Aorta (tissue), 5 donors: ENCODE results near the gene PAK6. TPM values are rescaled to one million over a fixed set of nuclear protein-coding genes. Genes with fewer than 3 reads are reported as not detected.
A peak's percentile ranks its signal among the peaks of the same experiment; 100 is the strongest.

Experiments used
- ATAC-seq: fragments of 200-7000 bp; cut with Tn5 transposase; one replicate; pipeline ENCODE4 v1.9.1; 2022; ENCODE audit warnings: moderate library complexity; ENCODE audit not compliant: low FRiP score
- DNase-seq, 2 donors: peaks; one replicate each; pipeline ENCODE4 v3.0.0-alpha.2; 2020
- H3K27ac ChIP-seq, 2 donors: one replicate each; pipeline ENCODE4 v1.5.1; 2013; ENCODE audit warnings: low read length in 2 of 2, mild to moderate bottlenecking in 2 of 2, moderate library complexity in 2 of 2, control low read depth in 1 of 2, inconsistent platforms in 1 of 2, low read depth in 1 of 2
- H3K27me3 ChIP-seq, 2 donors: one replicate each; pipeline ENCODE4 v1.6.1; 2013; ENCODE audit warnings: control low read depth in 1 of 2, low read length in 1 of 2, mild to moderate bottlenecking in 1 of 2, moderate library complexity in 1 of 2; ENCODE audit not compliant: insufficient read depth in 2 of 2, control insufficient read depth in 1 of 2
- H3K36me3 ChIP-seq, 2 donors: one replicate each; pipeline ENCODE4 v1.6.1; 2013; ENCODE audit warnings: control low read depth in 1 of 2, low read length in 1 of 2, mild to moderate bottlenecking in 1 of 2; ENCODE audit not compliant: insufficient read depth in 2 of 2, control insufficient read depth in 1 of 2
- H3K4me1 ChIP-seq, 2 donors: one replicate each; pipeline ENCODE4 v1.6.1; 2013; ENCODE audit warnings: low read length in 2 of 2, control low read depth in 1 of 2, mild to moderate bottlenecking in 1 of 2, moderate library complexity in 1 of 2; ENCODE audit not compliant: insufficient read depth in 2 of 2, control insufficient read depth in 1 of 2
- H3K4me3 ChIP-seq, 2 donors: one replicate each; pipeline ENCODE4 v1.5.1; 2013; ENCODE audit warnings: low read length in 2 of 2, control low read depth in 1 of 2, mild to moderate bottlenecking in 1 of 2
- H3K9me3 ChIP-seq: one replicate; pipeline ENCODE4 v1.6.1; 2013; ENCODE audit warnings: mild to moderate bottlenecking, low read length; ENCODE audit not compliant: control insufficient read depth
- WGBS, 2 donors: extraction: QIAGEN DNeasy Blood & Tissue Kit; methylation state at CpG; one replicate each; pipeline ENCODE4 v1.1.7; 2013; 5-methylcytosine and 5-hydroxymethylcytosine counted together
- intact Hi-C, 2 donors: fragments of 100-400 bp; cut with DNase I; formaldehyde crosslinking; loops; one replicate each; pipeline versions ENCODE4 v1.14.2 to v1.15.0; 2022
- polyA plus RNA-seq, 2 donors: library from polyadenylated mRNA; stranded (reverse); fragments of 200-250 nt; gene quantifications; one replicate each; pipeline ENCODE4 v1.2.3, GENCODE V29; 2013
- total RNA-seq, 2 donors: library from RNA; stranded (reverse); fragmentation: NEBNext Ultra II Directional; extraction: Animal tissue kit (Norgen Biotek cat#: 25700); gene quantifications; one replicate each; pipeline ENCODE4 v1.2.1, GENCODE V29; 2021
- donor health status: healthy with polysubstance abuse.
- donor health status: Bipolar disorder and iron deficiency.
- donor health status: DM: no; HTN: no; CAD: no.
- donor health status: DM: no; HTN: no; CAD: no.
- donor health status: DM: yes; HTN: yes; CAD: no.

The PAK6 gene
- total and polyA plus RNA-seq, 4 donors, result 0.81 to 0.91 TPM; not detected in 2

- Histone ChIP-seq H3K27ac (no peak overlapping the region), H3K27me3 (no peaks in the 10 kb centered on the region), H3K4me3 (no peak overlapping the region), H3K4me1 (no peaks in the 10 kb centered on the region), H3K36me3 (no peaks in the 10 kb centered on the region), H3K9me3 (no peaks in the 10 kb centered on the region)
- ATAC-seq (no peak), DNase-seq (no peak)
- 84 to 88% methylated on average over 4 of the region's 4 CpGs for WGBS, 2 donors
- intact Hi-C loops, result no loop called here
Observed at GRCh38 chr15:40269604-40270003, 30.7 kb downstream of the PAK6 start.

GRCh38 chr15:40270246-40270995 is 31.6 kb downstream of the PAK6 start:
- Histone ChIP-seq H3K27ac (no peak overlapping the region), H3K4me3 (no peak overlapping the region), H3K9me3 (no peaks in the 10 kb centered on the region), H3K27me3 (no peaks in the 10 kb centered on the region), H3K36me3 (no peaks in the 10 kb centered on the region), H3K4me1 (no peaks in the 10 kb centered on the region)
- WGBS, 2 donors, result 82 to 85% methylated on average over 11 of the region's 11 CpGs
- intact Hi-C loops, result no loop called here
- ATAC-seq (no peak), DNase-seq (no peak)

DNA sequence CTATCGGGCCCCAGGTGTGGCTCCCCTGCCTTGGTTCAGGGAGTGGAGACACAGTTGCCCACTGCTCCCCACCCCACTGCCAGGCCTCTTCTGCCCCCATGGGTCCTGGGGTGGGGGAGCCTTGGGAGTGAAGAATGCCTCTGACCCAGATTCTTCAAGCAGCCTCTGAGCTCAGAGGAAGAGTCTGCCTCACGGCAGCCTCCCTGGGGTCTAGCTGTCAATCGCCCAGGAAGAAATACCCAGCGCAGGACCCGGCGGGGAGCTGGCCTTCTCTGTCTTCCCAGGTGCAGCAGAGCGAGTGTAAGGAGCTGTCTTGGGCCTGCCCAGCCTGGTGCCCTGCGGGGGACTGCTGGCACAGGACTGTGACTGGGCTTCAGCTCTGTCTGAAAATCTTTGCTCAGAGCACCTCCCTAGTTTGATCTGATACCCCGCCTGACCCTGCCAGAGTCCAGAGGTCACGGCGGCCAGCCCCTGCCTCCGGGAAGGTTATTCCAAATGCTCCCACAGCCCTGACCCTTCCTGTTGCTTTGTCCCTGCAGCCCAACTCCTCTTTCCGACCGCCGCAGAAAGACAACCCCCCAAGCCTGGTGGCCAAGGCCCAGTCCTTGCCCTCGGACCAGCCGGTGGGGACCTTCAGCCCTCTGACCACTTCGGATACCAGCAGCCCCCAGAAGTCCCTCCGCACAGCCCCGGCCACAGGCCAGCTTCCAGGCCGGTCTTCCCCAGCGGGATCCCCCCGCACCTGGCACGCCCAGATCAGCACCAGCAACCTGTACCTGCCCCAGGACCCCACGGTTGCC is 33.0 kb downstream of the PAK6 start:
- H3K4me1 ChIP-seq, result no peaks in the 10 kb centered on the region
- H3K4me3 ChIP-seq, result no peak overlapping the region
- DNase-seq (no peak), ATAC-seq (no peak)
- H3K36me3 ChIP-seq, result no peaks in the 10 kb centered on the region
- intact Hi-C loops, result no loop called here
- no peaks in the 10 kb centered on the region for H3K9me3 ChIP-seq
- no peaks in the 10 kb centered on the region for H3K27me3 ChIP-seq
- no peak overlapping the region for H3K27ac ChIP-seq
- WGBS, 2 donors, result 90 to 92% methylated on average over 25 of the region's 25 CpGs

- ATAC-seq, result no peak
- no peaks in the 10 kb centered on the region for H3K9me3 ChIP-seq
- H3K27me3 ChIP-seq, result no peaks in the 10 kb centered on the region
- no peak for DNase-seq
- intact Hi-C loops, result no loop called here
- H3K36me3 ChIP-seq, result no peaks in the 10 kb centered on the region
- H3K27ac ChIP-seq, result no peak overlapping the region
- H3K4me1 ChIP-seq, result no peaks in the 10 kb centered on the region
- no peak overlapping the region for H3K4me3 ChIP-seq
- WGBS, 2 donors, result 78 to 79% methylated on average over 19 to 20 of the region's 20 CpGs
Observed at GRCh38 chr15:40272485-40273056, 33.7 kb downstream of the PAK6 start.

DNA sequence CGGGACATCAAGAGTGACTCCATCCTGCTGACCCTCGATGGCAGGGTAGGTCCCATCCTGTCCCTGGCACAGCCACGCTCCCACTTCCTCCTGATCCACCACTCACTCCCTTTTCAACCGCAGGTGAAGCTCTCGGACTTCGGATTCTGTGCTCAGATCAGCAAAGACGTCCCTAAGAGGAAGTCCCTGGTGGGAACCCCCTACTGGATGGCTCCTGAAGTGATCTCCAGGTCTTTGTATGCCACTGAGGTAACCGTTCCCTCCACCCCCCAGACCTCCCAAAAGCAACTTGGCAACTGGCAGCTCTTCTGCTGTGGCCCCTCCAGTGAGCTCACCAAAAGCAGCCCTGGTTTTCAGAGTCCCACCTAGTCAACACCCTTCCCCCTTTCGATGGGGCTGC is 34.6 kb downstream of the PAK6 start:
- Histone ChIP-seq H3K36me3 (no peaks in the 10 kb centered on the region), H3K4me1 (no peaks in the 10 kb centered on the region), H3K27me3 (no peaks in the 10 kb centered on the region), H3K4me3 (no peak overlapping the region), H3K27ac (no peak overlapping the region), H3K9me3 (no peaks in the 10 kb centered on the region)
- 88 to 90% methylated on average over 9 of the region's 9 CpGs for WGBS, 2 donors
- ATAC-seq (no peak), DNase-seq (no peak)
- intact Hi-C loops, result no loop called here

- Histone ChIP-seq H3K4me3 (no peak overlapping the region), H3K4me1 (no peaks in the 10 kb centered on the region), H3K9me3 (no peaks in the 10 kb centered on the region), H3K27ac (no peak overlapping the region), H3K36me3 (no peaks in the 10 kb centered on the region), H3K27me3 (no peaks in the 10 kb centered on the region)
- ATAC-seq (peak; percentile 78), DNase-seq (peak; percentile 88 to 92)
- WGBS, 2 donors, result 58 to 62% methylated on average over 26 of the region's 26 CpGs
- intact Hi-C loops, result loop anchor here (1.0 to 5.0 kb wide), 7 partner anchors 35 to 230 kb away; partner anchors contain the start of genes CCDC9B (in 1 of the 2) and PAK6 (in 1 of the 2)
Observed at GRCh38 chr15:40274350-40275274, 35.7 kb downstream of the PAK6 start.

DNA sequence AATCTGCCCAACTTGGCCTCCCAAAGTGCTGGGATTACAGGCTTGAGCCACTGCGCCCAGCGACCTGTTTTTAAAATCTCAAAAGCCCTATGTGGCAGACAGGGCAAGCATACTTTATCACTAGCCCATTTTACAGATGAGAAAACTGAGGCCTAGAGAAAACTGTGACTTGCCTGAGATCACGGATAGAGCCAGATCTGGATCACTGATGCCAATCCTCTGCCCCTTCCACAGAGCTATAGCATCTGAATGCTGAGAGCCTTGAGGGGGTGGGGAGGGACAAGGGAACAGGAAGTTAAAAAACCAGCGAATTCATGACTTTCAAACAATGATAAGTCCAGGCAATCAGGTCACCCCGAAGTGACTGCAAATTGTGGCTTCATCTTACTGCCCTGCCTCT is 36.7 kb downstream of the PAK6 start:
- DNase-seq, result no peak
- intact Hi-C loops, result loop anchor here (2.0 to 5.0 kb wide), 5 partner anchors 59 to 231 kb away; partner anchors contain the start of gene CCDC9B (in 1 of the 2)
- 82 to 83% methylated on average over 5 of the region's 5 CpGs for WGBS, 2 donors
- Histone ChIP-seq H3K4me3 (no peak overlapping the region), H3K9me3 (no peaks in the 10 kb centered on the region), H3K4me1 (no peaks in the 10 kb centered on the region), H3K36me3 (no peaks in the 10 kb centered on the region), H3K27ac (no peak overlapping the region), H3K27me3 (no peaks in the 10 kb centered on the region)
- ATAC-seq, result no peak

DNA sequence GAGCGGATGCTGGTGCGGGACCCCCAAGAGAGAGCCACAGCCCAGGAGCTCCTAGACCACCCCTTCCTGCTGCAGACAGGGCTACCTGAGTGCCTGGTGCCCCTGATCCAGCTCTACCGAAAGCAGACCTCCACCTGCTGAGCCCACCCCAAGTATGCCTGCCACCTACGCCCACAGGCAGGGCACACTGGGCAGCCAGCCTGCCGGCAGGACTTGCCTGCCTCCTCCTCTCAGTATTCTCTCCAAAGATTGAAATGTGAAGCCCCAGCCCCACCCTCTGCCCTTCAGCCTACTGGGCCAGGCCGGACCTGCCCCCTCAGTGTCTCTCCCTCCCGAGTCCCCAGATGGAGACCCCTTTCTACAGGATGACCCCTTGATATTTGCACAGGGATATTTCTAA is 37.1 kb downstream of the PAK6 start:
- no peak overlapping the region for H3K4me3 ChIP-seq
- 92 to 95% methylated on average over 7 of the region's 7 CpGs for WGBS, 2 donors
- intact Hi-C loops, result loop anchor here (2.0 to 5.0 kb wide), 5 partner anchors 59 to 231 kb away; partner anchors contain the start of gene CCDC9B (in 1 of the 2)

More for the DNA sequence above, 37.1 kb downstream of the PAK6 start:
- Histone ChIP-seq H3K9me3 (no peaks in the 10 kb centered on the region), H3K36me3 (no peaks in the 10 kb centered on the region), H3K4me1 (no peaks in the 10 kb centered on the region), H3K27ac (no peak overlapping the region), H3K27me3 (no peaks in the 10 kb centered on the region)
- ATAC-seq (no peak), DNase-seq (no peak)
